HepG2 (cell line): Measurements from ENCODE around the gene PKN2. TPM values are rescaled to one million over a fixed set of nuclear protein-coding genes. Genes with fewer than 3 reads are reported as not detected.

Experiments
- AHR ChIP-seq: IDR thresholded peaks from 2 replicates; pipeline ENCODE4 v1.6.1; 2018; ENCODE audit warnings: missing genetic modification reagents, missing compliant biosample characterization
- ARID2 ChIP-seq: sonication (generic); formaldehyde crosslinking; IDR thresholded peaks from 2 replicates; pipeline ENCODE4 v1.8.1; 2022; ENCODE audit warnings: mild to moderate bottlenecking, missing genetic modification reagents, borderline replicate concordance
- EEA1 ChIP-seq: sonication (generic); formaldehyde crosslinking; IDR thresholded peaks from 2 replicates; pipeline ENCODE4 v1.5.1; 2020; ENCODE audit warnings: mild to moderate bottlenecking, missing genetic modification reagents, borderline replicate concordance
- HMGXB4 ChIP-seq, 2 experiments: sonication (generic) in 1 of 2; formaldehyde crosslinking in 1 of 2; IDR thresholded peaks; 2 replicates each; pipeline versions ENCODE4 v1.4.0 to v1.6.1; 2018 to 2020; ENCODE audit warnings: missing genetic modification reagents in 2 of 2, borderline replicate concordance in 1 of 2, low read depth in 1 of 2, mild to moderate bottlenecking in 1 of 2, missing biosample characterization in 1 of 2
- LCORL ChIP-seq, 2 experiments: fragments of 450-650 bp in 1 of 2; sonication (generic) in 1 of 2; formaldehyde crosslinking in 1 of 2; IDR thresholded peaks; 2 replicates each; pipeline versions ENCODE4 v1.5.0 to v1.6.1; 2017 to 2020; ENCODE audit warnings: antibody characterized with exemption in 1 of 2, missing genetic modification reagents in 1 of 2
- RFX1 ChIP-seq: fragments of 450-650 bp; IDR thresholded peaks from 2 replicates; pipeline ENCODE4 v1.6.1; 2017
- SATB2 ChIP-seq: sonication (generic); formaldehyde crosslinking; IDR thresholded peaks from 2 replicates; pipeline ENCODE4 v1.5.0; 2020; ENCODE audit warnings: missing genetic modification reagents
- SUZ12 ChIP-seq: fragments of 150-350 bp; IDR thresholded peaks from 2 replicates; pipeline ENCODE4 v1.6.1; 2014; ENCODE audit warnings: low read depth, low read length
- ZFP37 ChIP-seq: sonication (generic); formaldehyde crosslinking; IDR thresholded peaks from 2 replicates; pipeline ENCODE4 v1.4.0; 2020; ENCODE audit warnings: missing genetic modification reagents, borderline replicate concordance
- ZNF160 ChIP-seq: sonication (generic); formaldehyde crosslinking; IDR thresholded peaks from 2 replicates; pipeline ENCODE4 v1.8.0; 2022; ENCODE audit warnings: mild to moderate bottlenecking, inconsistent platforms, missing genetic modification reagents
- ZNF546 ChIP-seq: sonication (generic); formaldehyde crosslinking; conservative IDR thresholded peaks from 2 replicates; pipeline ENCODE4 v1.8.1; 2023; ENCODE audit warnings: mild to moderate bottlenecking, missing genetic modification reagents
- ZNF562 ChIP-seq: sonication (generic); formaldehyde crosslinking; IDR thresholded peaks from 2 replicates; pipeline ENCODE4 v1.8.0; 2022; ENCODE audit warnings: missing genetic modification reagents, borderline replicate concordance
- ZNF749 ChIP-seq: sonication (generic); formaldehyde crosslinking; IDR thresholded peaks from 2 replicates; pipeline ENCODE4 v1.8.0; 2022; ENCODE audit warnings: mild to moderate bottlenecking, missing genetic modification reagents, moderate library complexity, borderline replicate concordance
- ZNF776 ChIP-seq: sonication (generic); formaldehyde crosslinking; IDR thresholded peaks from 2 replicates; pipeline ENCODE4 v1.4.0; 2020; ENCODE audit warnings: mild to moderate bottlenecking, missing genetic modification reagents
- ZNF792 ChIP-seq: IDR thresholded peaks from 2 replicates; pipeline ENCODE4 v1.6.1; 2016
- polyA plus RNA-seq, 8 experiments: library from polyadenylated mRNA; depleted of rRNA in 3 of 8; stranded (reverse) in 7 of 8; unstranded in 1 of 8; fragments of >200 nt; fragmentation: Illumina TruSeq in 4 of 8; extraction: Trizol in 4 of 8; gene quantifications; 2 replicates each; pipeline versions ENCODE4 v1.2.1 to v1.2.3, GENCODE V29; 2011 to 2016; ENCODE audit warnings: low read depth in 4 of 8, missing spikeins in 1 of 8, mixed read lengths in 1 of 8; ENCODE audit not compliant: insufficient read depth in 1 of 8
- total RNA-seq, 5 experiments: library from RNA; depleted of rRNA; stranded (reverse); fragments of >200 nt; fragmentation: Illumina TruSeq; extraction: Trizol; gene quantifications; 2 replicates each; pipeline ENCODE4 v1.2.3, GENCODE V29; 2016; ENCODE audit warnings: low read depth in 1 of 5
- TF ChIP-seq, protein P1 (sequence below): sonication (generic); formaldehyde crosslinking; IDR thresholded peaks from 2 replicates; pipeline ENCODE4 v1.5.0; 2020; ENCODE audit warnings: missing genetic modification reagents
- TF ChIP-seq, protein P2 (sequence below): IDR thresholded peaks from 2 replicates; pipeline ENCODE4 v1.6.1; 2016; ENCODE audit warnings: control low read depth
- TF ChIP-seq, protein P3 (sequence below): sonication (generic); formaldehyde crosslinking; IDR thresholded peaks from 2 replicates; pipeline ENCODE4 v1.4.0; 2020; ENCODE audit warnings: missing genetic modification reagents, borderline replicate concordance

The PKN2 gene
- total and polyA plus RNA-seq, 2 of the 13 experiments (the other 11 are each of a cell fraction or from before 2014, with no cell fraction given), result 17.0 to 29.4 TPM

- TF ChIP-seq, protein P1, sequence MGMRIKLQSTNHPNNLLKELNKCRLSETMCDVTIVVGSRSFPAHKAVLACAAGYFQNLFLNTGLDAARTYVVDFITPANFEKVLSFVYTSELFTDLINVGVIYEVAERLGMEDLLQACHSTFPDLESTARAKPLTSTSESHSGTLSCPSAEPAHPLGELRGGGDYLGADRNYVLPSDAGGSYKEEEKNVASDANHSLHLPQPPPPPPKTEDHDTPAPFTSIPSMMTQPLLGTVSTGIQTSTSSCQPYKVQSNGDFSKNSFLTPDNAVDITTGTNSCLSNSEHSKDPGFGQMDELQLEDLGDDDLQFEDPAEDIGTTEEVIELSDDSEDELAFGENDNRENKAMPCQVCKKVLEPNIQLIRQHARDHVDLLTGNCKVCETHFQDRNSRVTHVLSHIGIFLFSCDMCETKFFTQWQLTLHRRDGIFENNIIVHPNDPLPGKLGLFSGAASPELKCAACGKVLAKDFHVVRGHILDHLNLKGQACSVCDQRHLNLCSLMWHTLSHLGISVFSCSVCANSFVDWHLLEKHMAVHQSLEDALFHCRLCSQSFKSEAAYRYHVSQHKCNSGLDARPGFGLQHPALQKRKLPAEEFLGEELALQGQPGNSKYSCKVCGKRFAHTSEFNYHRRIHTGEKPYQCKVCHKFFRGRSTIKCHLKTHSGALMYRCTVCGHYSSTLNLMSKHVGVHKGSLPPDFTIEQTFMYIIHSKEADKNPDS, result no peak
- TF ChIP-seq ZNF562 (no peak), ZNF792 (CRISPR knock-in tag) (no peak; the same call in 1 of the 2 replicates), ZNF776 (peak; percentile 27; the same call in 1 of the 2 replicates), ZNF546 (CRISPR knock-in tag) (0 out of 2 replicates have a peak, but pooled peaks have one; percentile 20), ZNF160 (CRISPR knock-in tag) (no peak), SATB2 (CRISPR knock-in tag) (no peak), ARID2 (CRISPR knock-in tag) (no peak), HMGXB4 (CRISPR knock-in tag; IDR thresholded peaks at IDR 0.05; ENCODE audit: borderline replicate concordance in 1 of 2, low read depth in 1 of 2) (peak; percentile 60 to 92; a peak in 3 of 4 replicates), RFX1 (no peak), ZNF749 (CRISPR knock-in tag) (peak; percentile 49; the same call in 1 of the 2 replicates), SUZ12 (no peak), ZFP37 (CRISPR knock-in tag) (no peak), LCORL (IDR thresholded peaks at IDR 0.05) (no peak), LCORL (CRISPR knock-in tag; IDR thresholded peaks at IDR 0.05) (peak; percentile 57), EEA1 (CRISPR knock-in tag) (no peak), AHR (CRISPR knock-in tag) (no peak; the same call in 1 of the 2 replicates)
- TF ChIP-seq, protein P2, sequence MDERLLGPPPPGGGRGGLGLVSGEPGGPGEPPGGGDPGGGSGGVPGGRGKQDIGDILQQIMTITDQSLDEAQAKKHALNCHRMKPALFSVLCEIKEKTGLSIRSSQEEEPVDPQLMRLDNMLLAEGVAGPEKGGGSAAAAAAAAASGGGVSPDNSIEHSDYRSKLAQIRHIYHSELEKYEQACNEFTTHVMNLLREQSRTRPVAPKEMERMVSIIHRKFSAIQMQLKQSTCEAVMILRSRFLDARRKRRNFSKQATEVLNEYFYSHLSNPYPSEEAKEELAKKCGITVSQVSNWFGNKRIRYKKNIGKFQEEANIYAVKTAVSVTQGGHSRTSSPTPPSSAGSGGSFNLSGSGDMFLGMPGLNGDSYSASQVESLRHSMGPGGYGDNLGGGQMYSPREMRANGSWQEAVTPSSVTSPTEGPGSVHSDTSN (CRISPR knock-in tag), result no peak
- TF ChIP-seq, protein P3, sequence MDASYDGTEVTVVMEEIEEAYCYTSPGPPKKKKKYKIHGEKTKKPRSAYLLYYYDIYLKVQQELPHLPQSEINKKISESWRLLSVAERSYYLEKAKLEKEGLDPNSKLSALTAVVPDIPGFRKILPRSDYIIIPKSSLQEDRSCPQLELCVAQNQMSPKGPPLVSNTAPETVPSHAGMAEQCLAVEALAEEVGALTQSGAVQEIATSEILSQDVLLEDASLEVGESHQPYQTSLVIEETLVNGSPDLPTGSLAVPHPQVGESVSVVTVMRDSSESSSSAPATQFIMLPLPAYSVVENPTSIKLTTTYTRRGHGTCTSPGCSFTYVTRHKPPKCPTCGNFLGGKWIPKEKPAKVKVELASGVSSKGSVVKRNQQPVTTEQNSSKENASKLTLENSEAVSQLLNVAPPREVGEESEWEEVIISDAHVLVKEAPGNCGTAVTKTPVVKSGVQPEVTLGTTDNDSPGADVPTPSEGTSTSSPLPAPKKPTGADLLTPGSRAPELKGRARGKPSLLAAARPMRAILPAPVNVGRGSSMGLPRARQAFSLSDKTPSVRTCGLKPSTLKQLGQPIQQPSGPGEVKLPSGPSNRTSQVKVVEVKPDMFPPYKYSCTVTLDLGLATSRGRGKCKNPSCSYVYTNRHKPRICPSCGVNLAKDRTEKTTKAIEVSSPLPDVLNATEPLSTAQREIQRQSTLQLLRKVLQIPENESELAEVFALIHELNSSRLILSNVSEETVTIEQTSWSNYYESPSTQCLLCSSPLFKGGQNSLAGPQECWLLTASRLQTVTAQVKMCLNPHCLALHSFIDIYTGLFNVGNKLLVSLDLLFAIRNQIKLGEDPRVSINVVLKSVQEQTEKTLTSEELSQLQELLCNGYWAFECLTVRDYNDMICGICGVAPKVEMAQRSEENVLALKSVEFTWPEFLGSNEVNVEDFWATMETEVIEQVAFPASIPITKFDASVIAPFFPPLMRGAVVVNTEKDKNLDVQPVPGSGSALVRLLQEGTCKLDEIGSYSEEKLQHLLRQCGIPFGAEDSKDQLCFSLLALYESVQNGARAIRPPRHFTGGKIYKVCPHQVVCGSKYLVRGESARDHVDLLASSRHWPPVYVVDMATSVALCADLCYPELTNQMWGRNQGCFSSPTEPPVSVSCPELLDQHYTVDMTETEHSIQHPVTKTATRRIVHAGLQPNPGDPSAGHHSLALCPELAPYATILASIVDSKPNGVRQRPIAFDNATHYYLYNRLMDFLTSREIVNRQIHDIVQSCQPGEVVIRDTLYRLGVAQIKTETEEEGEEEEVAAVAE, result peak; percentile 65; the same call in 1 of the 2 replicates
These were observed at the start of gene PKN2 (continued) for GRCh38 chr1:88683541-88684481.
